ENCODE results near the gene RASSF8.

GRCh38 chr12:26030371-26030770 lies 71.9 kb downstream of the RASSF8 start:
- TF ChIP-seq CEBPB (IDR thresholded peaks at IDR 0.05) (no peak), CREB1 (IDR thresholded peaks at IDR 0.05; ENCODE audit: low read depth) (no peak), RAD21 (IDR thresholded peaks at IDR 0.05; ENCODE audit: low read depth) (no peak)

Measured in Ishikawa (cell line).